Myocyte (in vitro differentiated cells): ENCODE data around the gene PC. TPM values are rescaled to one million over a fixed set of nuclear protein-coding genes. Genes with fewer than 3 reads are reported as not detected.

ENCODE experiments used
- DNase-seq: peaks from one replicate; pipeline ENCODE4 v3.0.0-alpha.2; 2012; ENCODE audit warnings: low read depth
- total RNA-seq: library from RNA; depleted of rRNA; stranded (reverse); fragments of >200 nt; gene quantifications from 2 replicates; pipeline ENCODE4 v1.2.3, GENCODE V29; 2014

The PC gene
- total RNA-seq, 1 donor from 2014 or later, result 55.2 TPM

DNA sequence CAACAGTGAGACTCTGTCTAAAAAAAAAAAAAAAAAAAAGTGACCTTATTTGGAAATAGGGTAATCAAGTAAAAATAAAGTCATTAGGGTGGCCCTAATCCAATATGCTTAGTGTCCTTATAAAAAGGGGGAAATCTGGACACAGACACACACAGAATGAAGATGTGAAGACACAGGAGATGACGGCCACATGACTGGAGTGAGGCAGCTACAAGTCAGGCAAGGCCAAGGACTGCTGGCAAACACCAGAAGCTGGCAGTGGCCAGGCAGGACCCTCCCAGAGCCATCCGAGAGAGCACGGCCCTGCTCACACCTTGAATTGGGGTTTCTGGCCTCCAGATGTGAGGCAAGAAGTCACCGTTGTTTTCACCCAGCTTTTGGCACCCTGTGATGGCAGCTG is 72.7 kb downstream of the PC start:
- DNase-seq, result no peak

DNA sequence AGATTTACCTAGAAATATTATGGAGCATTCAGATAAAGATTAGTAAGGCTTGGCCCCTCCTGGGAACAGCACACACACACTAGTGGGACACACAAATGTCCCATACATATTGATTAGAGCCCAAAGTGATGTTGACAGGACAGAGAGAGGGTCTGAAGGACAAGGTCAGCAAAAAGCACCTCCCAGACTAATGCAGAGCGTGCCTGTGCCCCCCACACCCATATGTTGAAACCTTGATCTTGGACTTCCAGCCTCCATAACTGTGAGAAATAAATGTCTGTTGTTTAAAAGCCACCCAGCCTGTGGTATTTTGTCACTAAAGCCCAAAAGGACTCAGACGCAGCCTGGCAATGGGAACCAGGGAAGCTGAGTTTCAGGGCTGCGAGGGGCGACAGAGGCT is 73.7 kb downstream of the PC start:
- no peak for DNase-seq

DNA sequence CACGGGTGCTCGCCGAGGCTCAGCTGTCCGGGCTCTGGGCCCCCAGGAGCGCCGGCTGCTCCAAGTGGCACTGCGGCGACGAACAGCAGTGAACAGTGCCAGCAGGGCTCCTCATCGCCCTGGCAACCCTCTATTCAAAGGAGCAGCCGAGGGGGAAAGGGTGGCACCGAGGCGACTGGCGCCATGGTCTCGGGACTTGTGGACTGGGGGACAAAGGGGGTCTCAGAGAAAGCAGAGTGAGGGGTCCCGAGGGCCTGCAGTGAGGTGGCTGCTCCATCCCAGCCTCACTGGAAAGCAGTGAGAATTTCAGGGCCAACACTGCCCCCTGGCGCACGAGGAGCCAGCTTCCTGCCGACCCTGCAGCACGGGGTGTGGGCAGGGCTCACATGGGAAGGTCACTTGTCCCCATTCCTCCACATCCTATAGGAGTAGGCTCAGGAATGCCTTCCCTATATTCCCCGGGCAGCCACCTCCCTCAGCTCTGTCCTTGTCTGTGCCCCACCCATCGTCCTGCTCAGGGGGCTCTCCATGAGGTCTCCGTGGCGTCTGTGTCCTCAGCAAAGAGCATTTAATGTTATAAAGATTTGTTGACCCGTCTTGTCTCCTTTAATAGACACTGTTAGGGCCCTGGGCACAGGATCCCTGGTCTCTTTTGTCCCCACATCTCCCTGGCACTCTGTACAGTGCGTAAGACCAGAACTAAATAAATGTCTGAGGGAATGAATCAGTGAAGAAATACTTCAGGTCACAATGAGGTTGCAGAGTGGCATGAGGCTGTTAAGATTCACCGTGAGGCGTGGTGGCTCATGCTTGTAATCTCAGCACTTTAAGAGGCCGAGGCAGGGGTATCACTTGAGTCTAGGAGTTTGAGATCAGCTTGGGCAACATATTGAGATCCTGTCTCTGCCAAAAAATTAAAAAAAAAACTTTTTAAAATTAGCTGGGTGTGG is 74.9 kb downstream of the PC start:
- DNase-seq, result peak; percentile 75

DNA sequence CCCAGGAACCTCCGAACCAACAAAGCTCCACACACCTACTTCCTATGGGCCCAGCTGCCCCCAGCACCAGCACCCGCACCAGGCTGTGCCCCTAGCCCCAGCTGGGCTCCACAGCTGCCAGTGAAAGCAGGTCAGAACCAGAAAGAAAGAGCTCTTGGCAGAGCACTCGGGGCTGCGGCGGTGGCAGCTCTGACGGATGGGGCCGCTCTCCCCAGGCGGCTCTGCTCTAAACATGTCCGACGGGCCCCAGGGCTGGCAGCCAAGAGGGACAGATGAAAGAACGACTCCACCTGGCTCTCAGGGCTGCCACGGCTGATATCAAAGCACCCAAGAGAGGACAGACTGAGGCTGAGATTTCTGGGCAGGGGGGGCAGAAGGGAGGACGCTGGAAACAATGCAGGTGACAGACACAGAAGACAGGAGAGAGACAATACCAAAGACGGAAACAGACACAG is 75.6 kb downstream of the PC start:
- DNase-seq, result no peak

DNA sequence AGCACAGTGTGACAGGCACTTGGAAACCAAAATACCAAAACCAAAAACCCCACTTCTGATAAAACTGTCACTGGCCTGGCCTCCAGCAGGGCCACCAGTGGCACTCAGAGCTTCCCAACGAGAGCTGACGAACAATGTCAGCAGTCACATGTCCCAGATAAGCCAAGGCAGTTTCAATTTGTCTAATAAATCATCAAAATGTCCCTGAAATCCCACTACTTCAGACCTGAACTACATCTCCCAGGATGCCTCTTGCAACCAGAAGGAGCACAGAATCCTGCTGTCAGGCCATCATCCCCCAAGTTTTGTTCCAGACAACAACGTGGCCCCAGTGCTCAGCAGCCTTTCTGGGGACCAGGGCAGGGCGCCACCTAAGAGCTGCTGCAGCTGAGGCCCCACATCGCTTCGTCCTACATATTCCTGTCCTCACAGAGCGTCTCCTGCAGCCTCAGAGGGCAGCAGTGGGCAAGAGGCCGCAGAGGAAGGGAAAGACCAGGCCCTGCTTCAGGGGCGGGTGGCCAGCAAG is 76.2 kb downstream of the PC start:
- no peak for DNase-seq

DNA sequence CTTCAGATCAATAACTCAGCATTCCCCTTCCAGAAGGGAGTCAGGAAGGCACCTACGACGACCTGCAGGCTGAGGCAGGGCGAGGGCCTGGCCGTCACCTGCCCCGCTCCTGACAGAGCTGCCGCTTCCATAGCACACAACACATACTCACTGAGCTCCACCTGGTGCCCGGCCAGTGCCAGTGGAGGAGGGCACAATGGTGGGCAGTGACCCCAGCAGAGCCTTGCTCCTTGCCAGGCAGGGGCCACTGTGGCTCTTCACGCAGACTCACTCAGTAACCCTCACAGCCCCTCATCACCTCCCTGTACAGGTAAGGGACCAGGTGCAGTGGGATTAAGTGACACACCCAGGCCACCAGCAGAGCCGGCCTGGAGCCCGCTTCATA is 76.7 kb downstream of the PC start:
- no peak for DNase-seq

DNA sequence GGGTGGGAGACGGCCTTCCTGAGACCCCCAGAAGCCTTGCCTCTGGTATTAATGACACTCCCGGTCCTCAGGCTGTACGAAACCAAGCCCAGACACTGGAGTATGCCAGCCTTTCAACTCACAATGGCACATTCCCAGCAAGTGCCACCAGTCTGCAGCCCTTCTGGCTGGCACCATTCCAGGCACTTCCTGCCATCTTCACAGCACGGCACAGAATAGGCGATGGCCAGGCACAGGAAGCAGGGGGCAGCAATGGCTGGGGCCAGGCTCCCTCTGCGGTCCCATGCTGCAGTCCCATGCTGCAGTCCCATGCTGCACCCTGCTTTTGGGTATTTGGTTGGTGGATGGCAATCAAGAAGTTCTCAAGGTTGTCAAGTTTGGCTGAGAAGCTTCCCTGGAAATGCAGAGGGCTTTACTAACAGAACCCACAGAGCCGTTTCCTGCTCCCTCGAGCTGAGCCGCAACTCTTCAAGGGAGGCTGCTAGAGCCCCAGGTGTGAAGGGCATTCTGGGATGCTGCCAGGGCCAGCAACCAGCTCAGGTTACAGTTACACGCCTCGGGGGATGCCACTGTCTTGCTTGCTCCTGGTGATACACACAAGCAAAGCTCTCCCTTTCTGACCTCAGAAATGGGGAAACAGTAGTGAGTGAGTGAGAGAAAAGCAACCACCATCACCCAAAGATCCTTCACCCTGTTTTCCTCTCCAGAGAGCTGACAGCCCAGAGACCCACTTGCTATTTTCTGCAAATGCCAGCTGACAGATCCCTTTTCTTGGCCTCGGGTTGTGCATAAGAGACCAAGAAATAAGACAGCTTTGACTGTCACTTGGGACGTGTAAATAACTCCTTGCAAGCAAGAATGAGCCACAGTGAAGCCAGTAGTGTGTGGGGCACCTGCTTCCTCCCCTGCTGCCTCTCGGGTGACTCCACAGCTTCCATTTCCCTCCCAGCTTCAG is 77.4 kb downstream of the PC start:
- DNase-seq, result peak; percentile 49

DNA sequence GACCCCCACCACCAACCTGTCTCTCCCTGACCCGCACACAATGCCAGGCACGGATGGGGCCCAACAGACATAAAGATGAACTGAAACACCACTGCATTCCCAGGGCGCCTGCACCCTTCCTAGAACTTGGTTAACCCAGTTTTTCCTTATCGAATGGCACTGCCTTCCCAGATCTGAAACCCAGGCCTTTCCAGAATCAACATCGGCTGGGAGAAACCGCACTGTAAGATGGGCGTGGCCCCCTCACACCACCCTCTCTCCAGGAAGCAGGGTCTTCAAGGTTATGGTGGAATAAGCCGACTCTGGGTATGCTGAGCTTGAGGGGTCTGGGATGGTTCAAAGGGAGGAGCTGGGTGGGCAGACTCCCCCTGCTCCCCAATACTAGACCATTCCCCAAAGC is 78.2 kb downstream of the PC start:
- no peak for DNase-seq

DNA sequence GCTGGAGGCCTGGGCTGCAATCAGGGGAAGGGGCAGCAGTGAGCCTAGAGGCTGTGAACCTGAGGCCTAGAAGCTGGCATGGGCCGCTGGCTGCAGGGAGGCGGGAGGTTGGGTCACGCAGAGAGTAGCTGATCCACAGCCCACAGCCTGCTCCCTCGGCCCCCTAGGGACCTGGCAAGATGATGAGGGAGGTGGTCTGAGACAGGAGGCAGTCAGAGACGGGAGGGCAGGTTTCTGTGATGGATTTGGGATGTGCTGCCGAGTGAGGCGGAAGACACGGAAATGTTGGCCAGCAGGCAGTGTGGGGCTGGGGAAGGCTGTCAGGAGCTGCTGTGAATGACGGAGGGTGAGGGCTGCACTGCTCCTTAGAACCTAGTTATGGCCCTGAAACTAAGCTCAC is 78.6 kb downstream of the PC start:
- DNase-seq, result no peak

DNA sequence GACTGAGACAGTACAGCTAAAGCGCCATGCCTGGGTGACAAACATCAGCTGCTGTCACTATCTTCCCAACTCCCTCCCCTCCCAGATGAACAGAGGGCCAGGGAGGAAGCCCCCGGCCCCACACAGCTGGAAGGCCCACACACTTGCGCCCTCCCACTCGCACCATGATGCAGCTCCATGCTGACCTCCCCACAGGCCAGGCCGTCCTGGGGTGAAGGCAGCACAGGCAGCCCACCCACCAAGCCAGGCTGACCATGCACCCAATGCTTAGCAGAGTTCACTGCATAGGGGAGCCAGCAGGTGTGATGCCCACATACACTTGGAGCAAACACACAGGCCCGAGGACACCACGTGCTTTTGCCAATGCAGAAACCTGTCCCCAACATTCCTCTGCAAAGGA is 79.2 kb downstream of the PC start:
- no peak for DNase-seq

DNA sequence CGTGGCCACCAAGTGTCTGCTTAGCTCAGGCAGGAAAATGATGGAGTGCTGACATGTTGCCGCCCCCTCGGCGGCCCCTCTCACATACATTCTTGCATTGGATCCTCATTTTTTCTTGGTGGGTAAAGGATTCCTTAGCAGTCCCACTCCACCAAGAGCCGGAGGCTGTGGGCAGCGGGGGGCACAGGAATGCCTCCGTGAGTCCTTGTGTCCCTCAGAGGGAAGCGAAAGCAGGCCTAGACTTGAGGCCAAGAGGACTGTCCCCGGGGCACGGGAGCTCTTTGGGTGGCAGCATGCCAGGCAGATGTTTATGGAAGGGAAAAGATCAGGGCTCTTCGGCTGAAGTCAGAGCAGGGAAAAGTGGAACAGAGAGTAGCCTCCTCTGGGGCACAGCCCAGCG is 79.7 kb downstream of the PC start:
- no peak for DNase-seq

DNA sequence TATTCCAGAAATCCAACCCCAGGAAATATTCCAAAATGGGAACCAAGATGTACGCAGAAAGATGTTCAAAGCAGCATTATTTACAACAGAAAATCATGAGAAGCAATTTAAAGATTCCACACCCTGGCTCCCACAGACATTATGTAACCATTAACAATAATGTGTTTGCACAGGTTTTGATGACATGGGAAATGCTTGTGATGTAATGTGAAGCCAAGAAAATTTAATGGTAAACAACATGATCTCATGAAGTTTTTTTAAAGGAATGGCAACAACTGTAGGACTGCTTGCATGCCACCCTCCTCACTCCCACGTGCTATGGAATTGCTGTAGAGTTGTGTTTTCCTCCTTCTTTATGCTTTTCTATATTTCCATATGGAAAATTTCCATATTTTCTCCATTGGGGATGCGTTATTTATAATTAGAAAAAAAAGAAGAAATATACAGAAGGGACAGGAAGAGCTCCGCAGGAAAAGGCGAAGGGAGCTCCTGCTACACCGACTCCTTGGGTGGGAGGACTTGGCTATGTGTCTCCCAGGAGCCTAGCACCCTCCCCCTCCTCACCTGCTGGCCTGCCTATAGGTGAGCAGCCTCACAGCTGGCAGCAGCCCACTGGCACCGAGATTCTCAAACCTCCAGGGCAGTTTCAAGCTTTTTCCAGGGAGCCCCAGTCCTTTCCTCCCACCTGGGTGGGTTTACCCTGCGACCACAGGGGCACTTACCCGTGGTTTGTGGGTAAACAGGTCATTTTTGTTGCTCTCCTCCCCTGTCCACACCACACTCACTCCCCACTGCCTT is 80.4 kb downstream of the PC start:
- no peak for DNase-seq

DNA sequence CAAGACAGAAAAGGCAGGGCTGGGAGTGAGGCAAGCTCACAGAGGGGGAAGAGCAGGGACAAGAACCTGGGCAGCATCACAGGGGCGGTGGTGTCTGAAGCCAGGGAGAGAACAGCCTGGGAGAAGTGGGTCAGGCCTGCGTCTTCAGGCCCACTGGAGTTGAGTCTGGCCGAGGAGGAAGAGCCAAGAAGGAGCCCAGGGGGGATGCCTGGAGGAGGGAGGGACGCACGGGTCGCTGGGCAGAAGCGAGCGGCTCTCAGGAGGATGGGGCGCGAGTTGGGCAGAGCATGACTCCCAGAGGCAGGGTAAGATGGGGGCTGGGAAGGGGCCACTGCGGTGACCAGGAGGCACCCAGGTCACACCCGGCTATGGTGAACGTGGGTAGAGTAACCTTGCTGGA is 82.8 kb downstream of the PC start:
- DNase-seq, result no peak

DNA sequence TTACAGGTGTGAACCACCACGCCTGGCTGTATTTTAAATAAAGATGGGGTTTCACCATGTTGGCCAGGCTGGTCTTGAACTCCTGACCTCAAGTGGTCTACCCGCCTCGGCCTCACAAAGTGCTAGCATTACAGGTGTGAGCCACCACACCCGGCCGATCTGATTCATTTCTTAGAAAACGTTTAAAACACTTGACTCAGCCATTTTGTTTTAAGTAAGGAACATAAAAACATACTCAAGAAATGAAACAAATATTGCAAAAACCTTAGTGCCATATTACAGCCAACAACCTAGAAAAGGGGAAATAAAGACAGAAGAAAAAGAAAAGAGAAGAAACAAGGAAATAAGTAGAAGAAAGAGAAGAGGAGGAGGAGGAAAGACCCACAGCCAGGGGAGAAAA is 84.0 kb downstream of the PC start:
- DNase-seq, result no peak

DNA sequence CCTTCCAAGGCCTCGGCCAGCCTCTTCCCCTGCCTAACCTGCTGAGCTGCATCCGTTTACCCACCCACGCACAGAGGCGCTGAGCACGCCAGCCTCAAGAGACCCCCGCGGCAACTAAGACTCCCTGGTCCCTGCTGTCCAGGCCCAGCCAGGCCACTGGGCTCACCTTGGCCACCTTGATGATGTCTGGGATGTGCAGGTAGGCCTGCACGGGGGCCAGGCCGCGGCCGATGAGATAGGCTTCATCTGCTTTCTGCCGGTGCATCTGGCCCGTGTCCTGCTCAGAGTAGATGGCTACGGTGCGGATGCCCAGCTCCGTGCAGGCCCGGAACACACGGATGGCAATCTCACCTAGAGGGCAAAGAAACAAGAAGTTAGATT is 86.7 kb downstream of the PC start:
- no peak for DNase-seq

DNA sequence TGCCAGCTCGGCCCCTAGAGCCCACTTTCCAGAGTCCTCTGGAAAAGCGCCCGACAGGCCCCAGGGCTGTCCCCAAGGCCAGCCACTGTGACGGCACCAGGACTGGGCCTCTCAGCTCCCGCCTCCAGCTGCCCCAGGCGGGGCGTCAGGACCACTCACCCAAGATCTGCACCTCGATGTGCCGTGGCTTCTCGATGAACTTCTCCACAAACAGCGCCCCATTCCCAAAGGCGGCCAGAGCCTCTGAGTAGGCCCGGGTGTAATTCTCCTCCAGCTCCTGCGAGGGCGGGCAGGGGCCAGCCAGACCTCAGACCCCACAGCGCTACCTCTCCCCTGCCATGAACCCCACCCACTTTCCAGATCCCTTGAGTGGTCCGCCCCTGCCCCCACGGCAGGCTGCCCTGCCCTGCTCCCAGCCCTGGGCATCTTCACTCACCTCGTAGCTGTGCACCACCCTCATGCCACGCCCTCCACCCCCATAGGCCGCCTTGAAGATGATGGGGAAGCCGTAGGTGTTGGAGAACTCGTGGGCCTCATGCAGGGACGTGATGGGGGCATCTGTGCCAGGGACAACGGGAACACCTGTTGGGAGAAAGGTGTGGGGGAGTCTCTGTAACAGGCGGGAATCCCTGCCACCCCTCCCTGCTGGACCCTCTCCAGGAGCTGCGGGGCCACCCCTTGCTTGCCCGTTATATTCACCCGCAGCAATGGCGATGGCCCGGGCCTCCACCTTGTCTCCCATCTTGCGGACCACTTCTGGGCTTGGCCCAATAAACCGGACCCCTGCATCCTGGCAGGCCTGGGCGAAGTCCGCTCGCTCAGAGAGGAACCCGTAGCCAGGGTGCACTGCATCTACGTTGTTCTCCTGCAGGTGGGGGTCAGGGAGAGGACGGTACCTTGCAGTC is 87.3 kb downstream of the PC start:
- DNase-seq, result no peak

DNA sequence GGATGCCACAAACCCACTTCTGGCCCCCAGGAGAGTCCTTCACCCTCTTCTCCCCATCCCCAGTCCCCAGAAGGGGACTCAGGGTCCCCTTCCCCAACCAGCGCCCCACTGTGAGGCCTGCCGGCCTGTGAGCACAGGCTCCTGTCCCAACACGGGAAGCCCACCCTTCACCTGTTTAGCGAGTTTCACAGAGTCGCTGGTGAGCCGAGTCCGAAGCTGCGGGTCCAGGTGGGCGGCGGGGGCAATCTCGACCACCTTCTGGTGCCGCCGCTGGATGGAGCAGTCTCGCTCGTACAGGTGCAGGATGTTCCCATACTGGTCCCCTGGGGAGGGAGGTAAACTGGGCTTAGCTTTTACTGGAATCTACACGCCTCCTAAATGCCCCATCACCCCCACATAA is 88.1 kb downstream of the PC start:
- DNase-seq, result no peak

DNA sequence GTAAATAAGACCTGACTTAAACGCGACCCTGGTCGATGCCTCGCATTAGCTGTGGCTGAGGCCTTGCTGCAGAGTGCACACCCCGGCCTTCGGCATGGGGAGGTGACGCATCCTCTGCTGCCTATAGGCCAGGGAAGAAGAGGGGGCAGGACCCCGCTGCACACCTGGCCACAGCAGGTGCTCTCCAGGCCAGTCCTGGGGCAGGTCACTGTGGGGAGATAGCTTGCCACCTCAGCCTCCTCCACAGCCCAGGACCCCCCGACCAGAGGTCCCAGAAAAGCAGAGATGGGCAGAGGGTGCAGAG is 88.7 kb downstream of the PC start:
- no peak for DNase-seq

DNA sequence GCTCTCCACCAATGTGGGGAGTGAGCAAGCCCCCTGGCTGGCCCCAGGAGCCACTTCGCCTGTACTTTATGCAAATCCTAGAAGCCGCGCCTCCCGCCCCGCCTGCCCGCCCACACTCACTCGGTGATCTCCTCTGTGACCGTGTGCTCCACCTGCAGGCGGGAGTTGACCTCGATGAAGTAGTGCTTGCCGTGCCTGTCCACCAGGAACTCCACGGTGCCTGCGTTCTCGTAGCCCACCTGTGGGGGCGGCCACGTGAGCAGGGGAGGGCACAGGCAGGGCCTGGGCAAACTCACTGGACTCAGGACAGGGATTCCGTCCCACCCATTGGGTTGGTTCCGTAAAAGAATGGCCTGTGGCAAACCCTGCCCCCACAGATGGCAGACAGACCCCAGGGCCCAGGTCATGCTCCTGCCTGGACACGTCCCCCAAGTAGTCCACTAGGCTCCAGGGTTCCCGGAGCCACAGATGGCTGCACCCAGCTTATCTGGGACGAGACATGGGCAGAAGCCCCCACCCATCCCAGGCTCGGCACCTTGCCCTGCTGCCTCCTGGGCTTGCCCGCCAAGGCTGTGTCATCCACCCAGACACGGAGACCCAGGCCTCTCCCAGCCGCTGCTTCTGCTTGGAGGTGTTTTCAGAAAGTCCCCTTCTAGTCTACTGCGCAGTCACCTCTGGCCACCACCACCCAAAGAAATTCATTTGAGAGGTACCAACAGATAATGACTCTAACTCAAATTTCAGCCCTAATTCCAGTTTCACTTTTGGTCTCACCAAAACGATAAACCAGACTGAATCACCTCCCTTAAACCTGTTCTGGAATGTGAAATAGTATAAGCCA is 89.2 kb downstream of the PC start:
- DNase-seq, result no peak
